Endothelial cell (in vitro differentiated cells): Measurements from ENCODE around the gene CIC. TPM values are rescaled to one million over a fixed set of nuclear protein-coding genes. Genes with fewer than 3 reads are reported as not detected.

ENCODE experiments used
- DNase-seq: peaks from one replicate; pipeline ENCODE4 v3.0.0; 2021; ENCODE audit warnings: low spot score
- H3K27ac Mint-ChIP-seq: one replicate; pipeline ENCODE4 v1.8.0; 2021; ENCODE audit warnings: mixed read lengths, inconsistent platforms; ENCODE audit not compliant: unreplicated experiment
- H3K27me3 Mint-ChIP-seq: one replicate; pipeline ENCODE4 v1.8.0; 2021; ENCODE audit warnings: mild to moderate bottlenecking, moderate library complexity, mixed read lengths, inconsistent platforms; ENCODE audit not compliant: unreplicated experiment
- H3K36me3 Mint-ChIP-seq: one replicate; pipeline ENCODE4 v1.8.0; 2021; ENCODE audit warnings: mild to moderate bottlenecking, low read depth, mixed read lengths, inconsistent platforms; ENCODE audit not compliant: unreplicated experiment
- H3K4me1 Mint-ChIP-seq: one replicate; pipeline ENCODE4 v1.8.0; 2021; ENCODE audit warnings: mild to moderate bottlenecking, mixed read lengths, inconsistent platforms; ENCODE audit not compliant: unreplicated experiment
- H3K4me3 Mint-ChIP-seq: one replicate; pipeline ENCODE4 v1.8.0; 2021; ENCODE audit warnings: mild to moderate bottlenecking, mixed read lengths, inconsistent platforms; ENCODE audit not compliant: unreplicated experiment
- H3K9me3 Mint-ChIP-seq: one replicate; pipeline ENCODE4 v1.8.0; 2021; ENCODE audit warnings: mixed read lengths, inconsistent platforms; ENCODE audit not compliant: unreplicated experiment
- CTCF ChIP-seq: fragments of 200-600 bp; sonication (generic); IDR thresholded peaks from one replicate; pipeline ENCODE4 v1.5.0; 2021; ENCODE audit warnings: antibody characterized with exemption; ENCODE audit not compliant: unreplicated experiment
- total RNA-seq: library from RNA; stranded (reverse); fragmentation: NEBNext Ultra II Directional; extraction: Animal tissue kit (Norgen Biotek cat#: 25700); gene quantifications from one replicate; pipeline ENCODE4 v1.2.1, GENCODE V29; 2021; ENCODE audit not compliant: unreplicated experiment

The CIC gene
- total RNA-seq, 1 donor from 2014 or later = 85.7 TPM

- Mint-ChIP-seq H3K9me3 (no peaks in the 10 kb centered on the region), H3K36me3 (no peaks in the 10 kb centered on the region), H3K4me3 (no peak overlapping the region), H3K27me3 (peaks cover 26% of the 10 kb centered on the region), H3K27ac (peak overlapping the region; percentile 42), H3K4me1 (peaks cover 44% of the 10 kb centered on the region)
- TF ChIP-seq CTCF = no peak
- no peak for DNase-seq
These were observed 22.0 kb upstream of the CIC start for GRCh38 chr19:42246922-42247639.

DNA sequence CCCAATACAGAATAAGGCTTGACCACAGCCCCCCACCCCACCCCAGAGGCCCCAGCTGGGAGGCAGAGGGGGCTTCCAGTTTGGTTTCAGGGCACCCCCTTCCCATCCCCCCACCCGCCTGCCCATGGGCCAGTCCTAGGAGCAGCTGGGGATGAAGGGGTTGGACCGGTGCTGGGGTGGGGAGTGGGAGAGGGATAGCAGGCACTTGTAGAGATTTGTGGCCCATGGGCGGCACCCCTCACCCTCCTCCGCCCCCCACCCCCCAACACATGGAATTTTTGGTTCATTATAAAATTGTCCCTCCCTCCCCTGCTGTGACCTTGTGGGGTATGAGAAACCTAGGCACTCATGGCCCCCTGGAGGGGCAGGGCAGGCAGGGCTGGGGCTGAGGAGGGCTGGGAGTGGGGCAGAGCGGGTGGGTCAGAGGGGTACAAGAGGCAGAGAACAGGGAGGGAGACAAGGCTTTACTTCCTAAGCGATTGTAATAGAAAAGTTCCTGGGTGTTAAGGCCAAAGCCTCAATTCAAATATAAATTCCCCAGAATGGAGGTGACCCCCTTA, 21.3 kb upstream of the CIC start:
- DNase-seq = no peak
- Mint-ChIP-seq H3K4me1 (peaks cover 46% of the 10 kb centered on the region), H3K36me3 (peaks cover 2% of the 10 kb centered on the region), H3K9me3 (no peaks in the 10 kb centered on the region), H3K27me3 (peaks cover 25% of the 10 kb centered on the region), H3K4me3 (no peak overlapping the region), H3K27ac (no peak overlapping the region)
- no peak for TF ChIP-seq CTCF

- H3K27me3 Mint-ChIP-seq = peaks cover 23% of the 10 kb centered on the region
- no peak for TF ChIP-seq CTCF
- peaks cover 4% of the 10 kb centered on the region for H3K36me3 Mint-ChIP-seq
- no peaks in the 10 kb centered on the region for H3K9me3 Mint-ChIP-seq
- no peak overlapping the region for H3K27ac Mint-ChIP-seq
- no peak overlapping the region for H3K4me3 Mint-ChIP-seq
- peaks cover 40% of the 10 kb centered on the region for H3K4me1 Mint-ChIP-seq
- DNase-seq = no peak
These were observed 20.5 kb upstream of the CIC start for GRCh38 chr19:42248270-42249148.

DNA sequence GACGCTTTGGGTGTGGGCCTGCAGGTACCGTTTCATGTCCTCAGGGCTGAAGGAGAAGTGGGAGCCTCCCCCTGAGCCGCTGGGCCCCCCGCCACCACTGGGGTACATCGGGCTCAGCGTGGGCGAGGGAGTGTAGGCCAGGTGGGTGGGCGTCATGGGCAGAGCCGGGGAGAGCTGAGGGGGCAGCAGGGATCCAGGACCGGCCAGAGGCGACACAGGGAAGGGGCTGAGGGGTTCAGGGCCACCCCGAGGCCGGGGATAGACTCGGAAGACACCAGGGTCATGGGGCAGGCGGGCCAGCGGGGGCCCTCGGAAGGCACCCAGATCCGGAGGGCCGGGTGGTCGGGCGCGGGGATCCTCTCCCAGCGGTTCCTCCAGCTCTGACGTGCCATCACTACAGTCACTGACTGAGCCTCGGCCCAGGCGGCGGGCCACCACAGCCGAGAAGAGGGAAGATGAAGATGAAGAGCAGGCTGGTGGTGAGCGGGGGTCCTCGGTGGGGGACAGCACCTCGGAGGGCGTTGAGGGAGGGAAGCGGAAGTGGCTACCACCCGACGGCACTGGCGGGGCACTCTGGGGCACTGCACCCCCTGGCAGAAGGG, 19.8 kb upstream of the CIC start:
- Mint-ChIP-seq H3K36me3 (peaks cover 4% of the 10 kb centered on the region), H3K4me1 (peaks cover 39% of the 10 kb centered on the region), H3K4me3 (no peak overlapping the region), H3K27me3 (peaks cover 21% of the 10 kb centered on the region), H3K27ac (no peak overlapping the region), H3K9me3 (no peaks in the 10 kb centered on the region)
- no peak for TF ChIP-seq CTCF
- no peak for DNase-seq
